HG03097 (cell line): ENCODE results near the gene DNAJC6.

Experiments used
- ATAC-seq: cut with Tn5 transposase; IDR thresholded peaks from one replicate; pipeline ENCODE4 v1.9.1; 2021; ENCODE audit not compliant: unreplicated experiment, low FRiP score

The DNAJC6 gene

GRCh38 chr1:65309304-65310077 is at the start of gene DNAJC6:
DNAJC6 (plus strand) TSS chr1:65309543; CDS start chr1:65309746, 203 bp downstream.
- no peak for ATAC-seq

- no peak for ATAC-seq
These were observed 49.5 kb upstream of the DNAJC6 start for GRCh38 chr1:65259816-65260215.

- ATAC-seq: no peak
These were observed 48.4 kb upstream of the DNAJC6 start for GRCh38 chr1:65260851-65261473.

GRCh38 chr1:65263286-65263685 is 46.1 kb upstream of the DNAJC6 start:
- ATAC-seq: no peak

GRCh38 chr1:65264197-65264929 is 45.0 kb upstream of the DNAJC6 start:
- ATAC-seq: no peak

- no peak for ATAC-seq
These were observed 44.1 kb upstream of the DNAJC6 start for GRCh38 chr1:65265296-65265650.

- ATAC-seq: no peak
These were observed 43.5 kb upstream of the DNAJC6 start for GRCh38 chr1:65265651-65266351.

GRCh38 chr1:65266476-65266875 is 42.9 kb upstream of the DNAJC6 start:
- no peak for ATAC-seq

GRCh38 chr1:65267271-65267670 is 42.1 kb upstream of the DNAJC6 start:
- ATAC-seq: no peak

GRCh38 chr1:65267683-65268082 is 41.7 kb upstream of the DNAJC6 start:
- no peak for ATAC-seq

GRCh38 chr1:65269612-65270011 is 39.7 kb upstream of the DNAJC6 start:
- ATAC-seq: no peak

GRCh38 chr1:65276197-65276939 is 33.0 kb upstream of the DNAJC6 start:
- ATAC-seq: no peak

- no peak for ATAC-seq
These were observed 31.6 kb upstream of the DNAJC6 start for GRCh38 chr1:65277605-65278347.

- ATAC-seq: no peak
These were observed 30.8 kb upstream of the DNAJC6 start for GRCh38 chr1:65278376-65279069.

GRCh38 chr1:65279070-65279779 is 30.1 kb upstream of the DNAJC6 start:
- ATAC-seq: no peak

GRCh38 chr1:65281846-65282245 is 27.5 kb upstream of the DNAJC6 start:
- ATAC-seq: no peak

GRCh38 chr1:65284229-65284628 is 25.1 kb upstream of the DNAJC6 start:
- no peak for ATAC-seq

- peak; percentile 76 for ATAC-seq
These were observed 19.9 kb upstream of the DNAJC6 start for GRCh38 chr1:65289449-65289848.
